Esophagus squamous epithelium (tissue), 4 donors: Measurements from ENCODE around the gene PLPP4.

ENCODE experiments used
- CTCF ChIP-seq, 6 experiments: fragments of 450-650 bp in 4 of 6; fragments of 200-600 bp in 2 of 6; sonication (generic) in 2 of 6; IDR thresholded peaks; one replicate each; pipeline ENCODE4 v1.5.1; 2016 to 2019; ENCODE audit warnings: antibody characterized with exemption in 6 of 6, mild to moderate bottlenecking in 4 of 6, moderate library complexity in 4 of 6
- POLR2A ChIP-seq, 4 donors: fragments of 450-650 bp; IDR thresholded peaks; one replicate each; pipeline ENCODE4 v1.6.1; 2017; ENCODE audit warnings: antibody characterized with exemption in 4 of 4, mild to moderate bottlenecking in 4 of 4, moderate library complexity in 3 of 4

DNA sequence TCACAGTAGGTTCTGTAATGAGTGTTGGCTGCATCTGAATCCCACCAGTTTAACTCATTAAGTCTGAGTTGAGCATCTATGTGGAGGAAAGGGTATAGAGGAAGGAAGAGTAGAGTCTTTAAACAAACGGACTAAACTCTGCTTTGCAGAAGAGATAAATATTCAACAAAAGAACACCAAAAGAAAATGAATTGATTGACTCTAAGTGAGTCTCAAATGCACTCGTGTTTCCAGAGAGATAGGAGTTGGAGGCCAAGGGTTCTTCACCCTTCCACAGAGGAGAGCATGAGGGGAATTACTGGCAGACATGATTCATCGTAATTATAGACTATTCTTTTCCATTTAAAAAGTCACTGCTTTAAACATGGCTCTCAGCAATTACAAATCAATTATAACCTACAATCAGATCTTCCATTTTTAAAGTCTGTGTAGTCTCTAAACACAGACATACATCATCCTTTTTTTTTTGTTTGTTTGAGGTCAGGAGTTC, 56.3 kb downstream of the PLPP4 start:
- TF ChIP-seq POLR2A (IDR thresholded peaks at IDR 0.05) (no peak), CTCF (IDR thresholded peaks at IDR 0.05) (no peak)
